K562 (cell line): Measurements from ENCODE around the gene TSPAN13. TPM values are rescaled to one million over a fixed set of nuclear protein-coding genes. Genes with fewer than 3 reads are reported as not detected.

Experiments used
- BCL6 ChIP-seq: fragments of 250-450 bp; sonication (Bioruptor Pico); IDR thresholded peaks from 2 replicates; pipeline ENCODE4 v1.4.0; 2020
- BRF1 ChIP-seq: IDR thresholded peaks from 3 replicates; pipeline ENCODE4 v1.6.1; 2011; ENCODE audit warnings: borderline replicate concordance, mild to moderate bottlenecking; ENCODE audit not compliant: insufficient read length; ENCODE audit errors: extremely low read depth
- CBX3 ChIP-seq, 2 experiments: IDR thresholded peaks; 1 replicate in 1 of 2; 2 replicates in 1 of 2; pipeline ENCODE4 v1.6.1; 2012; ENCODE audit warnings: inconsistent platforms in 2 of 2, low read length in 2 of 2, borderline replicate concordance in 1 of 2, control low read depth in 1 of 2
- CREM ChIP-seq: IDR thresholded peaks from 2 replicates; pipeline ENCODE4 v1.6.1; 2014; ENCODE audit warnings: antibody characterized with exemption, low read depth
- JUN ChIP-seq, 2 experiments: sonication (generic) in 1 of 2; formaldehyde crosslinking in 1 of 2; IDR thresholded peaks; 2 replicates each; pipeline versions ENCODE4 v1.6.1 to v1.8.0; 2012 to 2022; ENCODE audit warnings: borderline replicate concordance in 2 of 2, mild to moderate bottlenecking in 2 of 2, improper control_type of control experiment in 1 of 2, low read depth in 1 of 2, low read length in 1 of 2, missing genetic modification reagents in 1 of 2
- MEF2D ChIP-seq: conservative IDR thresholded peaks from 2 replicates; pipeline ENCODE4 v1.6.1; 2016; ENCODE audit warnings: low read depth, missing genetic modification characterization, missing compliant biosample characterization
- MTF1 ChIP-seq: fragments of 250-450 bp; sonication (Bioruptor Pico); IDR thresholded peaks from 2 replicates; pipeline ENCODE4 v1.9.0; 2021; ENCODE audit warnings: moderate library complexity, mild to moderate bottlenecking, inconsistent platforms, borderline replicate concordance
- NR1H2 ChIP-seq: sonication (generic); formaldehyde crosslinking; IDR thresholded peaks from 2 replicates; pipeline ENCODE4 v1.4.0; 2020; ENCODE audit warnings: mild to moderate bottlenecking, missing genetic modification reagents
- RUNX1 ChIP-seq: sonication (generic); IDR thresholded peaks from 2 replicates; pipeline ENCODE4 v1.6.1; 2016; ENCODE audit warnings: antibody characterized with exemption, low read depth
- SMAD4 ChIP-seq: fragments of 250-450 bp; sonication (Bioruptor Pico); conservative IDR thresholded peaks from 2 replicates; pipeline ENCODE4 v1.8.0; 2021; ENCODE audit warnings: inconsistent platforms, mild to moderate bottlenecking, moderate library complexity
- SMARCC2 ChIP-seq: fragments of 450-650 bp; IDR thresholded peaks from 2 replicates; pipeline ENCODE4 v1.6.1; 2017; ENCODE audit warnings: antibody characterized with exemption, moderate library complexity, mild to moderate bottlenecking, low read depth
- SNIP1 ChIP-seq: fragments of 450-650 bp; IDR thresholded peaks from 2 replicates; pipeline ENCODE4 v1.7.1; 2017; ENCODE audit warnings: low read depth, mild to moderate bottlenecking
- ZBTB43 ChIP-seq: sonication (generic); formaldehyde crosslinking; IDR thresholded peaks from 2 replicates; pipeline ENCODE4 v1.8.0; 2023; ENCODE audit warnings: mild to moderate bottlenecking, missing genetic modification reagents
- ZBTB7A ChIP-seq: IDR thresholded peaks from 2 replicates; pipeline ENCODE4 v1.6.1; 2011; ENCODE audit warnings: low read depth, mild to moderate bottlenecking, low read length, moderate library complexity, borderline replicate concordance; ENCODE audit not compliant: control insufficient read depth
- ZNF224 ChIP-seq: sonication (generic); formaldehyde crosslinking; IDR thresholded peaks from 2 replicates; pipeline ENCODE4 v1.8.0; 2022; ENCODE audit warnings: mild to moderate bottlenecking, missing genetic modification reagents
- ZNF239 ChIP-seq: fragments of 250-450 bp; sonication (Bioruptor Pico); IDR thresholded peaks from 2 replicates; pipeline ENCODE4 v1.4.0; 2020; ENCODE audit warnings: mild to moderate bottlenecking
- ZNF444 ChIP-seq: fragments of 250-450 bp; sonication (Bioruptor Pico); IDR thresholded peaks from 2 replicates; pipeline ENCODE4 v1.4.0; 2020; ENCODE audit warnings: mild to moderate bottlenecking, moderate library complexity
- polyA plus RNA-seq, 8 experiments: library from polyadenylated mRNA; depleted of rRNA in 4 of 8; stranded (reverse) in 5 of 8; unstranded in 3 of 8; fragments of >200 nt; fragmentation: Nextera tagmentation in 2 of 8; fragmentation: Illumina TruSeq in 1 of 8; extraction: Ambion mirVana in 2 of 8; extraction: Trizol in 1 of 8; gene quantifications; 2 replicates each; pipeline versions ENCODE4 v1.2.1 to v1.2.3, GENCODE V29; 2011 to 2014; ENCODE audit warnings: inconsistent platforms in 1 of 8, missing spikeins in 1 of 8
- total RNA-seq, 7 experiments: library from RNA; depleted of rRNA in 6 of 7; stranded (reverse); fragments of >200 nt in 6 of 7; fragmentation: Illumina TruSeq in 2 of 7; extraction: Trizol in 2 of 7; gene quantifications; 2 replicates each; pipeline versions ENCODE4 v1.2.1 to v1.2.3, GENCODE V29; 2011 to 2021; ENCODE audit warnings: low replicate concordance in 1 of 7
- TF ChIP-seq, protein P1 (sequence below): fragments of 450-650 bp; formaldehyde crosslinking; conservative IDR thresholded peaks from 2 replicates; pipeline ENCODE4 v1.4.0; 2022; ENCODE audit warnings: mild to moderate bottlenecking, missing genetic modification characterization
- TF ChIP-seq, protein P2 (sequence below), 2 experiments: IDR thresholded peaks; 2 replicates each; pipeline ENCODE4 v1.6.1; 2012; ENCODE audit warnings: improper control_type of control experiment in 2 of 2, low read depth in 2 of 2, low read length in 2 of 2, borderline replicate concordance in 1 of 2
- TF ChIP-seq, protein P3 (sequence below): fragments of 450-650 bp; IDR thresholded peaks from 2 replicates; pipeline ENCODE4 v1.6.1; 2016; ENCODE audit warnings: borderline replicate concordance

TSPAN13 gene
- total and polyA plus RNA-seq, 9 of the 15 experiments (the other 6 are each of a cell fraction or from before 2014, with no cell fraction given): 7.8 to 46.3 (median 20.0) TPM

DNA sequence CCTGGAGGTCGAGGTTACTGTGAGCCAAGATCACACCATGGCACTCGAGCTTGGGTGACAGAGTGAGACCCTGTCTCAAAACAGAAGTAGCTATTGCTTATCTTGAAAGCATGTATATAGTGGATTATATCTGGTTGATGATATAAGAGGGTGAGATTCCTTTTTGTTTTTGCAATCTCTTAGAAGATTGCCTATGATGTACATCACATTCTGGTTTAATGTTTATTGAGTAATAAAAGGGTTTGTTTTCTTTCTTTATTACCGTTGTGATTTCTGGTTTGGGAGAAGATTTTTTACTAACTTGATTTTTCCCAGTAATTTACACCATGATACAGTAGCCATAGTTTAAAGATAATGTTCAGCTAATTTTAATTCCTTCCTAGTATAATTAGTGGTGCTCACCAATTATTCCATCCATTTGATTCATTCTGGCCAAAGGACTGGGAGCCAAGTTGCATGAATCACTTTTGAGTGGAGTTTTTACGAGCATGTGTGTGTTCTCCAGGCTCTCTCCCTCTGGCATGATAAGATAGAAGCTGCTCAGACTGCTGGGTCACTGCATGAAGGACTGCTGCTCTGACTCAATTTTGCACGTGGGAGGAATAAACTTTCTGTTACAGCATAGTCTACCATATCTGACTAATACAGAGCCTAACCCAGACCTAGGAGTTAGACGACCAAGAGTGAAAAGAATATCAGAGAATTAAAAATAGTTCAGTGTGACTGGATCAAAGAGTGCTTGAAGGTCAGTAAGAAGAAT lies 13.5 kb upstream of the TSPAN13 start (continued):
- TF ChIP-seq, protein P1, sequence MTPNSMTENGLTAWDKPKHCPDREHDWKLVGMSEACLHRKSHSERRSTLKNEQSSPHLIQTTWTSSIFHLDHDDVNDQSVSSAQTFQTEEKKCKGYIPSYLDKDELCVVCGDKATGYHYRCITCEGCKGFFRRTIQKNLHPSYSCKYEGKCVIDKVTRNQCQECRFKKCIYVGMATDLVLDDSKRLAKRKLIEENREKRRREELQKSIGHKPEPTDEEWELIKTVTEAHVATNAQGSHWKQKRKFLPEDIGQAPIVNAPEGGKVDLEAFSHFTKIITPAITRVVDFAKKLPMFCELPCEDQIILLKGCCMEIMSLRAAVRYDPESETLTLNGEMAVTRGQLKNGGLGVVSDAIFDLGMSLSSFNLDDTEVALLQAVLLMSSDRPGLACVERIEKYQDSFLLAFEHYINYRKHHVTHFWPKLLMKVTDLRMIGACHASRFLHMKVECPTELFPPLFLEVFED (CRISPR knock-in tag): no peak
- TF ChIP-seq SMAD4 (CRISPR knock-in tag): peak; percentile 96
- TF ChIP-seq JUN (IDR thresholded peaks at IDR 0.05; ENCODE audit: borderline replicate concordance, low read depth, low read length): peak; percentile 91
- no peak for TF ChIP-seq JUN (CRISPR knock-in tag; IDR thresholded peaks at IDR 0.05; ENCODE audit: borderline replicate concordance)
- TF ChIP-seq ZNF444 (CRISPR knock-in tag): no peak
- TF ChIP-seq, protein P2, sequence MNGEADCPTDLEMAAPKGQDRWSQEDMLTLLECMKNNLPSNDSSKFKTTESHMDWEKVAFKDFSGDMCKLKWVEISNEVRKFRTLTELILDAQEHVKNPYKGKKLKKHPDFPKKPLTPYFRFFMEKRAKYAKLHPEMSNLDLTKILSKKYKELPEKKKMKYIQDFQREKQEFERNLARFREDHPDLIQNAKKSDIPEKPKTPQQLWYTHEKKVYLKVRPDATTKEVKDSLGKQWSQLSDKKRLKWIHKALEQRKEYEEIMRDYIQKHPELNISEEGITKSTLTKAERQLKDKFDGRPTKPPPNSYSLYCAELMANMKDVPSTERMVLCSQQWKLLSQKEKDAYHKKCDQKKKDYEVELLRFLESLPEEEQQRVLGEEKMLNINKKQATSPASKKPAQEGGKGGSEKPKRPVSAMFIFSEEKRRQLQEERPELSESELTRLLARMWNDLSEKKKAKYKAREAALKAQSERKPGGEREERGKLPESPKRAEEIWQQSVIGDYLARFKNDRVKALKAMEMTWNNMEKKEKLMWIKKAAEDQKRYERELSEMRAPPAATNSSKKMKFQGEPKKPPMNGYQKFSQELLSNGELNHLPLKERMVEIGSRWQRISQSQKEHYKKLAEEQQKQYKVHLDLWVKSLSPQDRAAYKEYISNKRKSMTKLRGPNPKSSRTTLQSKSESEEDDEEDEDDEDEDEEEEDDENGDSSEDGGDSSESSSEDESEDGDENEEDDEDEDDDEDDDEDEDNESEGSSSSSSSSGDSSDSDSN (IDR thresholded peaks at IDR 0.05; ENCODE audit: borderline replicate concordance in 1 of 2, low read depth in 2 of 2, low read length in 2 of 2): no peak
- no peak for TF ChIP-seq ZBTB43 (CRISPR knock-in tag)
- no peak for TF ChIP-seq BRF1
- peak; percentile 81 for TF ChIP-seq CREM
- no peak for TF ChIP-seq MTF1
- TF ChIP-seq SNIP1: no peak
- TF ChIP-seq NR1H2 (CRISPR knock-in tag): no peak
- TF ChIP-seq ZNF239: 0 out of 2 replicates have a peak, but pooled peaks have one; percentile 10
- TF ChIP-seq SMARCC2: peak; percentile 97
- TF ChIP-seq ZBTB7A: no peak
- TF ChIP-seq, protein P3, sequence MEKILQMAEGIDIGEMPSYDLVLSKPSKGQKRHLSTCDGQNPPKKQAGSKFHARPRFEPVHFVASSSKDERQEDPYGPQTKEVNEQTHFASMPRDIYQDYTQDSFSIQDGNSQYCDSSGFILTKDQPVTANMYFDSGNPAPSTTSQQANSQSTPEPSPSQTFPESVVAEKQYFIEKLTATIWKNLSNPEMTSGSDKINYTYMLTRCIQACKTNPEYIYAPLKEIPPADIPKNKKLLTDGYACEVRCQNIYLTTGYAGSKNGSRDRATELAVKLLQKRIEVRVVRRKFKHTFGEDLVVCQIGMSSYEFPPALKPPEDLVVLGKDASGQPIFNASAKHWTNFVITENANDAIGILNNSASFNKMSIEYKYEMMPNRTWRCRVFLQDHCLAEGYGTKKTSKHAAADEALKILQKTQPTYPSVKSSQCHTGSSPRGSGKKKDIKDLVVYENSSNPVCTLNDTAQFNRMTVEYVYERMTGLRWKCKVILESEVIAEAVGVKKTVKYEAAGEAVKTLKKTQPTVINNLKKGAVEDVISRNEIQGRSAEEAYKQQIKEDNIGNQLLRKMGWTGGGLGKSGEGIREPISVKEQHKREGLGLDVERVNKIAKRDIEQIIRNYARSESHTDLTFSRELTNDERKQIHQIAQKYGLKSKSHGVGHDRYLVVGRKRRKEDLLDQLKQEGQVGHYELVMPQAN: no peak
- TF ChIP-seq ZNF224 (CRISPR knock-in tag): no peak
- TF ChIP-seq MEF2D (tag): peak; percentile 80
- no peak for TF ChIP-seq BCL6 (CRISPR knock-in tag)
- peak in 1 of 2 experiments; percentile 96; a peak in 2 of 3 replicates for TF ChIP-seq CBX3 (IDR thresholded peaks at IDR 0.05; ENCODE audit: borderline replicate concordance in 1 of 2, low read length in 2 of 2)
- no peak for TF ChIP-seq RUNX1
